ENCODE data around the gene ING3.

GRCh38 chr7:120941064-120941463 is 9.5 kb upstream of the ING3 start:
- no peak for TF ChIP-seq PHF8 (conservative IDR thresholded peaks at IDR 0.05; ENCODE audit: low read depth, low read length)
- TF ChIP-seq CBX5 (IDR thresholded peaks at IDR 0.05; ENCODE audit: low read depth, low read length) = no peak
